Measurements from ENCODE around the gene KMT2B. TPM values are rescaled to one million over a fixed set of nuclear protein-coding genes. Genes with fewer than 3 reads are reported as not detected.

KMT2B gene
- total and polyA plus RNA-seq, 4 donors = 21.7 to 41.0 (median 27.5) TPM

- ATAC-seq (ENCODE audit: insufficient read depth, low FRiP score) (no peak), DNase-seq (no peak)
- H3K9ac ChIP-seq (ENCODE audit: insufficient read depth in 1 of 2, low read length in 2 of 2) = peak overlapping the region in 1 of 2 donors; percentile 65
- H3K27ac ChIP-seq (ENCODE audit: low read depth in 1 of 2, low read length in 1 of 2) = peak overlapping the region; percentile 88 to 97
- TF ChIP-seq, protein P1, sequence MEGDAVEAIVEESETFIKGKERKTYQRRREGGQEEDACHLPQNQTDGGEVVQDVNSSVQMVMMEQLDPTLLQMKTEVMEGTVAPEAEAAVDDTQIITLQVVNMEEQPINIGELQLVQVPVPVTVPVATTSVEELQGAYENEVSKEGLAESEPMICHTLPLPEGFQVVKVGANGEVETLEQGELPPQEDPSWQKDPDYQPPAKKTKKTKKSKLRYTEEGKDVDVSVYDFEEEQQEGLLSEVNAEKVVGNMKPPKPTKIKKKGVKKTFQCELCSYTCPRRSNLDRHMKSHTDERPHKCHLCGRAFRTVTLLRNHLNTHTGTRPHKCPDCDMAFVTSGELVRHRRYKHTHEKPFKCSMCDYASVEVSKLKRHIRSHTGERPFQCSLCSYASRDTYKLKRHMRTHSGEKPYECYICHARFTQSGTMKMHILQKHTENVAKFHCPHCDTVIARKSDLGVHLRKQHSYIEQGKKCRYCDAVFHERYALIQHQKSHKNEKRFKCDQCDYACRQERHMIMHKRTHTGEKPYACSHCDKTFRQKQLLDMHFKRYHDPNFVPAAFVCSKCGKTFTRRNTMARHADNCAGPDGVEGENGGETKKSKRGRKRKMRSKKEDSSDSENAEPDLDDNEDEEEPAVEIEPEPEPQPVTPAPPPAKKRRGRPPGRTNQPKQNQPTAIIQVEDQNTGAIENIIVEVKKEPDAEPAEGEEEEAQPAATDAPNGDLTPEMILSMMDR (IDR thresholded peaks at IDR 0.05; ENCODE audit: control extremely low read depth, extremely low read depth) = no peak
- peaks cover 0 to 32% (median 14%) of the 10 kb centered on the region in 5 donors for H3K4me1 ChIP-seq (ENCODE audit: control insufficient read depth in 5 of 5, insufficient read depth in 5 of 5, low read length in 5 of 5)
- no peak overlapping the region for H3K4me3 ChIP-seq
- H3K27me3 ChIP-seq (ENCODE audit: control insufficient read depth in 3 of 3, insufficient read depth in 3 of 3, low read length in 2 of 3) = peaks cover 0 to 4% (median 0%) of the 10 kb centered on the region in 3 donors
- H3K36me3 ChIP-seq (ENCODE audit: control insufficient read depth in 4 of 4, insufficient read depth in 4 of 4, low read length in 4 of 4) = peaks cover 0 to 26% (median 15%) of the 10 kb centered on the region in 4 donors
- H3K9me3 ChIP-seq (ENCODE audit: control insufficient read depth in 4 of 4, insufficient read depth in 3 of 4, low read length in 3 of 4) = peaks cover 0 to 1% (median 0%) of the 10 kb centered on the region in 4 donors
- WGBS, 2 donors = 46 to 62% methylated on average over 13 to 17 of the region's 17 CpGs
Observed at GRCh38 chr19:35755131-35755549, 37.3 kb downstream of the KMT2B start.

- DNase-seq (peak; percentile 45 to 73 (median 61)), ATAC-seq (ENCODE audit: insufficient read depth, low FRiP score) (no peak)
- TF ChIP-seq, protein P1 (IDR thresholded peaks at IDR 0.05; ENCODE audit: control extremely low read depth, extremely low read depth) = no peak
- Histone ChIP-seq H3K27me3 (ENCODE audit: control insufficient read depth in 3 of 3, insufficient read depth in 3 of 3, low read length in 2 of 3) (peaks cover 0 to 4% (median 0%) of the 10 kb centered on the region in 3 donors), H3K9ac (ENCODE audit: insufficient read depth in 1 of 2, low read length in 2 of 2) (peak overlapping the region in 1 of 2 donors; percentile 68), H3K9me3 (ENCODE audit: control insufficient read depth in 4 of 4, insufficient read depth in 3 of 4, low read length in 3 of 4) (peaks cover 0 to 1% (median 0%) of the 10 kb centered on the region in 4 donors), H3K4me3 (no peak overlapping the region), H3K36me3 (ENCODE audit: control insufficient read depth in 4 of 4, insufficient read depth in 4 of 4, low read length in 4 of 4) (peaks cover 0 to 26% (median 17%) of the 10 kb centered on the region in 4 donors), H3K4me1 (ENCODE audit: control insufficient read depth in 5 of 5, insufficient read depth in 5 of 5, low read length in 5 of 5) (peaks cover 0 to 32% (median 14%) of the 10 kb centered on the region in 5 donors), H3K27ac (ENCODE audit: low read depth in 1 of 2, low read length in 1 of 2) (peak overlapping the region; percentile 88 to 97)
- WGBS, 2 donors = 23 to 26% methylated on average over 57 to 74 of the region's 74 CpGs
Observed at GRCh38 chr19:35755550-35756376, 38.0 kb downstream of the KMT2B start.

DNA sequence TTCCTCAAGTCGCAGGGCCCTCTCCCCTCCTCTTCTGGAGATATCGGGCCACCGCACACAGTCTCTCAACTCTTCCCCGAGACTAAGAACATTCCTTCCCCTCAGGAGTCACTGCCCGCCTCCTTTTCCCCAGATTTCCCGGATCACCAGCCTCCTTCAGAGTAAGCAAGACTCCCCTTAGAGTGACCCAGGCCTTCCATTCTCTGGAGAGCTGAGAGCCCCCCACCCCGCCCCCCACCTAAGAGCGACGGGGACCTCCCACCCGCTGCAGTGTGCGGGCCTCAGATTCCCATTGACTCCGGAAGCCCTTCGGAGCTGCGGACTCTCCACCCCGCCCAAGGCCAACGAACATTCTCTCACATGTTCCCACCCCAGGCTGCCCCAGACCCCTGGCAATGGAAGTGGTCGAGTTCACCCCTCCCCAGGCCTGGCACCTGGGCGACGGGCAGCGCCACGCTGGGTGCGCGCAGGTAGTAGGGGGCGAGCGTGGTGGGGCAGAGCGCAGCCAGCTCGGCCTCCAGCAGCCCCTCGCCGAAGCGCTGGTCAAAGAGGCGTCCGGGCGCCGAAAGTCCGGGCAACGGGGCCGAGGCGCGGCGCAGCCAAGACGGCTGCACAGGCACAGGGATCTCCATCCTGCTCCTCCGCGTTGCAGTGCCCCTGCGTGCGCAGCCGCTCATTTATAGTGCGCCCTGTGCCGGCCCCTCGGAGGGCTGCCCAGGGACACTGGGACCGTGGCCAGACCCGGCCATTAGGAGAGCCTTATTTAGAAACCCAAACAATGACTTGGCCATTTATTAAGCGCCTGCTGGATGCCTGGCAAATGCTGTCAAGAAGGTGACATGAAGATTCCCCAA, 38.8 kb downstream of the KMT2B start, which contains the start of gene HSPB6:
HSPB6 (minus strand) TSS at position 653 of the 854 bp plus-strand sequence; CDS start at position 632, 21 bp downstream.
- H3K36me3 ChIP-seq (ENCODE audit: control insufficient read depth in 4 of 4, insufficient read depth in 4 of 4, low read length in 4 of 4) = peaks cover 0 to 26% (median 17%) of the 10 kb centered on the region in 4 donors
- H3K4me3 ChIP-seq = peak within 1 kb of the TSS; percentile 16
- peaks cover 0 to 32% (median 14%) of the 10 kb centered on the region in 5 donors for H3K4me1 ChIP-seq (ENCODE audit: control insufficient read depth in 5 of 5, insufficient read depth in 5 of 5, low read length in 5 of 5)
- ATAC-seq (ENCODE audit: insufficient read depth, low FRiP score) = no peak
- WGBS, 2 donors = 3 to 9% methylated on average over 50 to 52 of the region's 52 CpGs
- peak within 1 kb of the TSS in 1 of 2 donors; percentile 68 for H3K9ac ChIP-seq (ENCODE audit: insufficient read depth in 1 of 2, low read length in 2 of 2)
- peak; percentile 88 to 92 (median 91) for DNase-seq
- H3K27me3 ChIP-seq (ENCODE audit: control insufficient read depth in 3 of 3, insufficient read depth in 3 of 3, low read length in 2 of 3) = peaks cover 0 to 4% (median 0%) of the 10 kb centered on the region in 3 donors
- TF ChIP-seq, protein P1 (IDR thresholded peaks at IDR 0.05; ENCODE audit: control extremely low read depth, extremely low read depth) = no peak
- peak within 1 kb of the TSS; percentile 88 to 97 for H3K27ac ChIP-seq (ENCODE audit: low read depth in 1 of 2, low read length in 1 of 2)
- H3K9me3 ChIP-seq (ENCODE audit: control insufficient read depth in 4 of 4, insufficient read depth in 3 of 4, low read length in 3 of 4) = peaks cover 0 to 4% (median 0%) of the 10 kb centered on the region in 4 donors
